CD4-positive, alpha-beta memory T cell (primary cell): ENCODE results near the gene UBAP2. TPM values are rescaled to one million over a fixed set of nuclear protein-coding genes. Genes with fewer than 3 reads are reported as not detected.

Experiments
- CTCF ChIA-PET: fragments of 350-600 bp; sonication (Branson Sonifier 250); formaldehyde crosslinking; loops from one replicate; lab custom pipeline; 2021; ENCODE audit warnings: inconsistent platforms; ENCODE audit not compliant: partially characterized antibody; lab: Charles Lee
- POLR2A ChIA-PET: fragments of 350-600 bp; sonication (Branson Sonifier 250); formaldehyde crosslinking; loops from one replicate; lab custom pipeline; 2021; ENCODE audit not compliant: partially characterized antibody; lab: Charles Lee
- DNase-seq, 5 donors: peaks; one replicate each; pipeline versions ENCODE4 v3.0.0 to v3.0.0-alpha.2; 2020 to 2022; ENCODE audit warnings: mixed read lengths in 1 of 5
- H3K27ac ChIP-seq: one replicate; pipeline ENCODE4 v1.7.0; 2013; ENCODE audit warnings: low read depth, low read length
- H3K27me3 ChIP-seq: 2 replicates; pipeline ENCODE4 v1.7.0; 2013; ENCODE audit warnings: mild to moderate bottlenecking, low read length, moderate library complexity; ENCODE audit not compliant: insufficient read depth
- H3K36me3 ChIP-seq: 2 replicates; pipeline ENCODE4 v1.7.0; 2013; ENCODE audit warnings: mild to moderate bottlenecking, low read length, moderate library complexity; ENCODE audit not compliant: insufficient read depth
- H3K4me1 ChIP-seq: 2 replicates; pipeline ENCODE4 v1.7.0; 2013; ENCODE audit warnings: mild to moderate bottlenecking, low read length, moderate library complexity; ENCODE audit not compliant: insufficient read depth
- H3K4me3 ChIP-seq, 2 donors: one replicate each; pipeline ENCODE4 v1.7.0; 2013; ENCODE audit warnings: low read length in 2 of 2, mild to moderate bottlenecking in 1 of 2
- H3K9me3 ChIP-seq, 2 donors: one replicate each; pipeline ENCODE4 v1.7.0; 2013; ENCODE audit warnings: low read length in 2 of 2, control low read depth in 1 of 2; ENCODE audit not compliant: control insufficient read depth in 1 of 2
- H3K27ac Mint-ChIP-seq, 7 donors: one replicate each; pipeline ENCODE4 v1.8.0; 2020 to 2021; ENCODE audit warnings: mixed read lengths in 7 of 7, mild to moderate bottlenecking in 6 of 7, inconsistent platforms in 3 of 7, moderate library complexity in 3 of 7
- H3K27me3 Mint-ChIP-seq, 2 donors: one replicate each; pipeline ENCODE4 v1.8.0; 2020 to 2021; ENCODE audit warnings: mixed read lengths in 2 of 2
- H3K36me3 Mint-ChIP-seq, 2 donors: one replicate each; pipeline ENCODE4 v1.8.0; 2020 to 2021; ENCODE audit warnings: mixed read lengths in 2 of 2, inconsistent platforms in 1 of 2, mild to moderate bottlenecking in 1 of 2
- H3K4me1 Mint-ChIP-seq, 4 donors: one replicate each; pipeline ENCODE4 v1.8.0; 2020 to 2021; ENCODE audit warnings: mixed read lengths in 4 of 4, mild to moderate bottlenecking in 1 of 4
- H3K4me3 Mint-ChIP-seq, 8 donors: one replicate each; pipeline ENCODE4 v1.8.0; 2020 to 2021; ENCODE audit warnings: mixed read lengths in 8 of 8, mild to moderate bottlenecking in 7 of 8, moderate library complexity in 6 of 8, inconsistent platforms in 3 of 8
- H3K9me3 Mint-ChIP-seq, 8 donors: one replicate each; pipeline ENCODE4 v1.8.0; 2020 to 2021; ENCODE audit warnings: mixed read lengths in 8 of 8, mild to moderate bottlenecking in 5 of 8, inconsistent platforms in 3 of 8, moderate library complexity in 1 of 8
- intact Hi-C: fragments of 100-400 bp; cut with micrococcal nuclease; formaldehyde crosslinking; loops from one replicate; pipeline ENCODE4 v1.15.1; 2023
- polyA plus RNA-seq, 2 donors: library from polyadenylated mRNA; unstranded; fragments of 300-500 nt; fragmentation: Illumina TruSeq; gene quantifications; one replicate each; pipeline ENCODE4 v1.2.3, GENCODE V29; 2021
- total RNA-seq, 2 experiments: library from RNA; stranded (reverse); gene quantifications; one replicate each; pipeline ENCODE4 v1.2.3, GENCODE V29; 2021

Gene UBAP2
- total and polyA plus RNA-seq, 4 experiments from 2014 or later, result 5.1 to 36.8 (median 24.8) TPM

GRCh38 chr9:33924978-33925797 is 123.5 kb downstream of the UBAP2 start:
- no peaks in the 10 kb centered on the region for H3K27me3 Mint-ChIP-seq
- POLR2A ChIA-PET, result no interaction called here
- CTCF ChIA-PET, result interaction anchor here (1.0 to 3.0 kb wide), 6 partner anchors 11 to 148 kb away, joined by 4 to 17 read pairs (median 8); no protein-coding TSS in a partner anchor

GRCh38 chr9:33923998-33924701 is 124.5 kb downstream of the UBAP2 start:
- DNase-seq, result no peak
- Histone ChIP-seq H3K36me3 (peaks cover 63% of the 10 kb centered on the region), H3K9me3 (no peaks in the 10 kb centered on the region), H3K27me3 (no peaks in the 10 kb centered on the region), H3K27ac (no peak overlapping the region), H3K4me1 (no peaks in the 10 kb centered on the region), H3K4me3 (no peak overlapping the region)
- intact Hi-C loops, result no loop called here
- H3K4me3 Mint-ChIP-seq, result no peak overlapping the region
- H3K9me3 Mint-ChIP-seq, result peaks cover 0 to 1% (median 0%) of the 10 kb centered on the region in 8 donors
- H3K27me3 Mint-ChIP-seq, result no peaks in the 10 kb centered on the region
- peak overlapping the region in 1 of 7 donors; percentile 51 for H3K27ac Mint-ChIP-seq
- peaks cover 0 to 5% (median 1%) of the 10 kb centered on the region in 4 donors for H3K4me1 Mint-ChIP-seq
- H3K36me3 Mint-ChIP-seq, result peaks cover 43 to 75% of the 10 kb centered on the region in 2 donors
- POLR2A ChIA-PET, result no interaction called here
- CTCF ChIA-PET, result interaction anchor here (0.8 to 3.0 kb wide), 6 partner anchors 12 to 149 kb away, joined by 3 to 17 read pairs (median 8); no protein-coding TSS in a partner anchor

More at GRCh38 chr9:33924978-33925797, 123.5 kb downstream of the UBAP2 start:
- Histone ChIP-seq H3K4me3 (no peak overlapping the region), H3K36me3 (peaks cover 63% of the 10 kb centered on the region), H3K27ac (no peak overlapping the region), H3K27me3 (no peaks in the 10 kb centered on the region), H3K4me1 (no peaks in the 10 kb centered on the region), H3K9me3 (no peaks in the 10 kb centered on the region)
- peak overlapping the region in 4 of 7 donors; percentile 18 to 68 (median 50) for H3K27ac Mint-ChIP-seq
- H3K4me3 Mint-ChIP-seq, result no peak overlapping the region
- H3K4me1 Mint-ChIP-seq, result peaks cover 0 to 5% (median 0%) of the 10 kb centered on the region in 4 donors
- intact Hi-C loops, result no loop called here
- DNase-seq, result peak in 4 of 5 donors; percentile 11 to 23 (median 18)
- H3K36me3 Mint-ChIP-seq, result peaks cover 43 to 72% of the 10 kb centered on the region in 2 donors
- peaks cover 0 to 1% (median 0%) of the 10 kb centered on the region in 8 donors for H3K9me3 Mint-ChIP-seq

GRCh38 chr9:33923079-33923478 is 125.6 kb downstream of the UBAP2 start:
- H3K4me3 ChIP-seq, result no peak overlapping the region
- H3K9me3 Mint-ChIP-seq, result peaks cover 0 to 1% (median 0%) of the 10 kb centered on the region in 8 donors
- no peaks in the 10 kb centered on the region for H3K27me3 Mint-ChIP-seq
- H3K36me3 Mint-ChIP-seq, result peaks cover 47 to 76% of the 10 kb centered on the region in 2 donors
- peaks cover 0 to 5% (median 1%) of the 10 kb centered on the region in 4 donors for H3K4me1 Mint-ChIP-seq
- no peaks in the 10 kb centered on the region for H3K9me3 ChIP-seq
- CTCF ChIA-PET, result interaction anchor here (3.0 kb wide), 1 partner anchor 11 kb away, joined by 17 read pairs; no protein-coding TSS in a partner anchor
- POLR2A ChIA-PET, result no interaction called here
- no peak for DNase-seq
- no peaks in the 10 kb centered on the region for H3K4me1 ChIP-seq
- no peaks in the 10 kb centered on the region for H3K27me3 ChIP-seq
- H3K36me3 ChIP-seq, result peaks cover 60% of the 10 kb centered on the region
- no peak overlapping the region for H3K4me3 Mint-ChIP-seq
- H3K27ac Mint-ChIP-seq, result no peak overlapping the region
- intact Hi-C loops, result no loop called here
- no peak overlapping the region for H3K27ac ChIP-seq

DNA sequence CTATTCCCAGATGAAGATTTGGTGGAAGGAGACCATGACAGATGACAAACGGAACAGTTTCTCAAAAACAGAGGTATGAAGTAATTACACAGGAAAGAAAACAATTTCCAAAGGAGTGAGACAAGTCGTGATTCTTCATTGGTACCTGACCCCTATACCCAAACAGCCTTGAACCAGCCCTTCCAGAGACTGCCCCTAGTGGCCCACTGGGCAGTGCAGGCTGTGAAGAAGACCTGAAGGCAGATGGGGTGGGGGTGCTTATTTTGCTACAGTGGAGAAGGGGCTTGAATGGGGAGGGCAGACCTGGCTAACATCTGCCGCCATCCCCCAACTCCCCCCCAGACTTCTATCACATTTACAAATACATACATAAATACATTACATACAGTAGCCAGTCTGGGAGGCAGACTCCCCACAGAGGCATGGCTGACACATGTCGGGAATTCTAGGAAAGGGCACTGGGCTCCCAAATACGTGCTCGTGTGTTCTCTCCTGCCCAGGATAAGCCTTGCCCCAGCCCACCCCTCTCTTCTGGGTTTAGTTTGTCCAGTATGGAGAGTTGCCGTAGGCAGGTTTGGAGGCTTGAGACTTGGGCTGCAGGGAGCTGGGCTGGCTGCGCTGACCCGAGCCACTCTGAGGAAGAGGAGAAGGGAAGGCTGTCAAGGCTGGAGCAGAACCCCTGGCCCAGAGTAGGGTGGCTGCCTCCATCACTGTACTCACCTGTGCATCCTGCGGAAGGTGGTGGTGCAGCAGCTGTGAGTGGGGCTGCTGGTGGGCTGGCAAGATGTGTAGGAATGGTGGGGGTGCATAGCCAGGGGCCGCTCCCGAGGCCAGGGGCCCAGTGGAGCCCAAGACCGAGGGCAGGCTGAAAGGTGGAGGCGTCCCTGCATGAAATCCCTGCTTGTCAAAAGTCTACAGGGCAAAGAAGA is 126.5 kb downstream of the UBAP2 start:
- ChIA-PET CTCF (interaction anchor here (3.0 to 3.1 kb wide), 2 partner anchors 10 to 107 kb away, joined by 11 to 17 read pairs; no protein-coding TSS in a partner anchor), POLR2A (no interaction called here)
- Mint-ChIP-seq H3K36me3 (peaks cover 48 to 78% of the 10 kb centered on the region in 2 donors), H3K27me3 (no peaks in the 10 kb centered on the region), H3K4me3 (no peak overlapping the region), H3K4me1 (peaks cover 0 to 5% (median 1%) of the 10 kb centered on the region in 4 donors), H3K27ac (peak overlapping the region in 1 of 7 donors; percentile 12), H3K9me3 (no peaks in the 10 kb centered on the region)
- Histone ChIP-seq H3K27me3 (no peaks in the 10 kb centered on the region), H3K27ac (no peak overlapping the region), H3K4me1 (no peaks in the 10 kb centered on the region), H3K9me3 (no peaks in the 10 kb centered on the region), H3K4me3 (no peak overlapping the region), H3K36me3 (peaks cover 59% of the 10 kb centered on the region)
- intact Hi-C loops, result loop anchor here (1.0 kb wide), 1 partner anchor 109 kb away; no protein-coding TSS in a partner anchor
- peak in 3 of 5 donors; percentile 7 to 11 (median 9) for DNase-seq

DNA sequence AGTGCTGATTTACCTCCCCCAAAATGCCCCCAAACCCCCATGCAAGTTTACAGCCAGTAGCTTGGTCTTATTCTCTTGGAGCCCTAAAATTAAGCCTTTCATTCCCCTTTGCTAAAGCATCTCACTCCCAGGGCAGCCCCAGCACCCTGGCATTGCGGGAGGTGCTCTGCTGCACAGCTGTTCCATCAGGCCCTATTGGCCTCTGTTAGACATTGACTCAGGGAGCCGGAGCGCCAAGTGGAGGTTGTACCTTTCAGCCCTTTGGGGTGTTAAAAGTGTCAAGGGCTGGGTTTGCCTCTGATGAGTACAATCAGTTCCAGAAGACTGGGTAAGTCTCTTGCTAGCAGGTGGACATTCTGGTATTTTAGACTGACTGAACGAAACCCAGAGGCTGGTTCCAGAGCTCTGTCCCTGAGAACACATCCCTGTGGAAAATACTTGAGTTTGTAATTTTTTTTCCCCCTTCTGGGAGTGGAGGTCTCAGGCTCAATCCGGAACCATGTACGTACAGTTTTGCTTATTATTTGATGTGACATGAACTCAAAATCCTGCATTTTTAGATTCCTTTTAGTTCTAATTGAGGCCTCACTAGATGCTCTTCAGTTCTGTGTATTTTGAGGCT is 129.3 kb downstream of the UBAP2 start:
- DNase-seq, result no peak
- H3K4me3 ChIP-seq, result no peak overlapping the region
- intact Hi-C loops, result no loop called here
- H3K4me1 ChIP-seq, result no peaks in the 10 kb centered on the region
- no peak overlapping the region for H3K4me3 Mint-ChIP-seq
- no peaks in the 10 kb centered on the region for H3K27me3 Mint-ChIP-seq
- CTCF ChIA-PET, result interaction anchor here (3.1 kb wide), 1 partner anchor 104 kb away, joined by 11 read pairs; no protein-coding TSS in a partner anchor
- H3K9me3 Mint-ChIP-seq, result no peaks in the 10 kb centered on the region
- H3K36me3 ChIP-seq, result peaks cover 50% of the 10 kb centered on the region
- no peaks in the 10 kb centered on the region for H3K27me3 ChIP-seq
- H3K27ac Mint-ChIP-seq, result peak overlapping the region in 6 of 7 donors; percentile 30 to 82 (median 41)
- H3K36me3 Mint-ChIP-seq, result peaks cover 51 to 78% of the 10 kb centered on the region in 2 donors
- H3K4me1 Mint-ChIP-seq, result peaks cover 0 to 6% (median 0%) of the 10 kb centered on the region in 4 donors
- no peak overlapping the region for H3K27ac ChIP-seq
- H3K9me3 ChIP-seq, result no peaks in the 10 kb centered on the region
- POLR2A ChIA-PET, result no interaction called here

DNA sequence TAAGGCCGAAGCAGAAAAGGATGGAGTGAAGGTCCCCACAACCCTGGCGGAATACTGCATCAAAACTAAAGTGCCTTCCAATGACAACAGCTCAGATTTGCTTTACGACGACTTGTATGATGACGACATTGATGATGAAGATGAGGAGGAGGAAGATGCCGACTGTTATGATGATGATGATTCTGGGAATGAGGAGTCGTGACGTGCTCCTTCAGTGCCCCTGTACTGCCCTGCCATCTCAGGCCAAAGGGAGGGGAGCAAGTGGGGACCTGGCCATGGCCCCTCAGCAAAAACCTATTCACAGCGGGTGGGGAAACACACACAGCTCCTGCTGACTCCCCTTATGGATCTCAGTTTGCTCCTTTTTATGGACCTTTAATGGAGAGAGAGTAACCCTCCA is 131.7 kb downstream of the UBAP2 start:
- H3K4me1 Mint-ChIP-seq, result peaks cover 0 to 6% (median 0%) of the 10 kb centered on the region in 4 donors
- intact Hi-C loops, result no loop called here
- peak overlapping the region in 2 of 7 donors; percentile 57 to 75 for H3K27ac Mint-ChIP-seq

More for the DNA sequence above, 131.7 kb downstream of the UBAP2 start:
- Mint-ChIP-seq H3K9me3 (no peaks in the 10 kb centered on the region), H3K36me3 (peaks cover 46 to 83% of the 10 kb centered on the region in 2 donors), H3K27me3 (no peaks in the 10 kb centered on the region), H3K4me3 (peak overlapping the region in 1 of 8 donors; percentile 8)
- Histone ChIP-seq H3K4me3 (no peak overlapping the region), H3K36me3 (peaks cover 35% of the 10 kb centered on the region), H3K27me3 (no peaks in the 10 kb centered on the region), H3K27ac (no peak overlapping the region), H3K4me1 (no peaks in the 10 kb centered on the region), H3K9me3 (no peaks in the 10 kb centered on the region)
- ChIA-PET POLR2A (interaction anchor here (0.7 kb wide), 1 partner anchor 181 kb away, joined by 3 read pairs; no protein-coding TSS in a partner anchor), CTCF (interaction anchor here (1.0 kb wide), 1 partner anchor 16 kb away, joined by 3 read pairs; no protein-coding TSS in a partner anchor)
- no peak for DNase-seq
